Measurements from ENCODE around the gene AMBN. TPM values are rescaled to one million over a fixed set of nuclear protein-coding genes. Genes with fewer than 3 reads are reported as not detected.

Gene AMBN
- total and polyA plus RNA-seq, 2 of the 13 experiments (the other 11 are each of a cell fraction or from before 2014, with no cell fraction given) = not detected

GRCh38 chr4:70559924-70560323, 32.1 kb upstream of the AMBN start (continued):
- TF ChIP-seq EP300 (IDR thresholded peaks at IDR 0.05; ENCODE audit: low read depth in 2 of 2, low read length in 2 of 2) = peak in 1 of 2 experiments; percentile 51; a peak in 2 of 4 replicates
- TF ChIP-seq EP300 (CRISPR knock-in tag; IDR thresholded peaks at IDR 0.05; ENCODE audit: borderline replicate concordance) = no peak; the same call in 1 of the 2 replicates
- TF ChIP-seq BCL6 (CRISPR knock-in tag; IDR thresholded peaks at IDR 0.05) = peak; percentile 97
- peak; percentile 77 for TF ChIP-seq FOXA3 (CRISPR knock-in tag; IDR thresholded peaks at IDR 0.05)
- peak; percentile 77; the same call in 1 of the 2 replicates for TF ChIP-seq HMG20A (CRISPR knock-in tag; IDR thresholded peaks at IDR 0.05; ENCODE audit: borderline replicate concordance)
- TF ChIP-seq ISL2 (CRISPR knock-in tag; IDR thresholded peaks at IDR 0.05) = peak; percentile 18; the same call in 1 of the 2 replicates
- TF ChIP-seq KIAA2018 (CRISPR knock-in tag; IDR thresholded peaks at IDR 0.05; ENCODE audit: borderline replicate concordance) = no peak
- no peak for TF ChIP-seq HOXA3 (CRISPR knock-in tag; IDR thresholded peaks at IDR 0.05)
- TF ChIP-seq RERE (CRISPR knock-in tag; IDR thresholded peaks at IDR 0.05; ENCODE audit: low read depth) = peak; percentile 64; the same call in 1 of the 2 replicates
- no peak for TF ChIP-seq SMC3 (IDR thresholded peaks at IDR 0.05; ENCODE audit: low read length)
- peak; percentile 97 for TF ChIP-seq ZNF136 (CRISPR knock-in tag; IDR thresholded peaks at IDR 0.05; ENCODE audit: low read depth)
- TF ChIP-seq SMYD3 (CRISPR knock-in tag; IDR thresholded peaks at IDR 0.05) = no peak
- peak; percentile 31 for TF ChIP-seq SKI (IDR thresholded peaks at IDR 0.05; ENCODE audit: partially characterized antibody)
- TF ChIP-seq ZFYVE20 (CRISPR knock-in tag; IDR thresholded peaks at IDR 0.05; ENCODE audit: borderline replicate concordance, low read depth) = no peak
- TF ChIP-seq RNF219 (CRISPR knock-in tag; IDR thresholded peaks at IDR 0.05) = no peak
